ENCODE results near the gene SLC2A9.

SLC2A9 gene

GRCh38 chr4:10028910-10029309 is 7.6 kb upstream of the SLC2A9 start:
- TF ChIP-seq CEBPB (IDR thresholded peaks at IDR 0.05) (no peak), NFIC (IDR thresholded peaks at IDR 0.05) (no peak), CREB1 (IDR thresholded peaks at IDR 0.05; ENCODE audit: low read depth) (no peak), TCF12 (IDR thresholded peaks at IDR 0.05; ENCODE audit: low read depth) (no peak), TEAD4 (IDR thresholded peaks at IDR 0.05) (no peak), YY1 (IDR thresholded peaks at IDR 0.05; ENCODE audit: low read depth) (no peak), FOXM1 (IDR thresholded peaks at IDR 0.05; ENCODE audit: borderline replicate concordance, low read depth) (no peak), USF1 (IDR thresholded peaks at IDR 0.05) (no peak), REST (IDR thresholded peaks at IDR 0.05; ENCODE audit: low read depth) (no peak), ZBTB7A (IDR thresholded peaks at IDR 0.05; ENCODE audit: low read depth) (no peak), MAX (IDR thresholded peaks at IDR 0.05) (no peak), TAF1 (IDR thresholded peaks at IDR 0.05; ENCODE audit: low read depth) (no peak), EGR1 (IDR thresholded peaks at IDR 0.05) (no peak), EP300 (IDR thresholded peaks at IDR 0.05; ENCODE audit: borderline replicate concordance) (no peak), RAD21 (IDR thresholded peaks at IDR 0.05; ENCODE audit: low read depth) (no peak)

- TF ChIP-seq CEBPB (IDR thresholded peaks at IDR 0.05) (no peak), USF1 (IDR thresholded peaks at IDR 0.05) (no peak), EGR1 (IDR thresholded peaks at IDR 0.05) (no peak), FOXM1 (IDR thresholded peaks at IDR 0.05; ENCODE audit: borderline replicate concordance, low read depth) (no peak), MAX (IDR thresholded peaks at IDR 0.05) (no peak), TAF1 (IDR thresholded peaks at IDR 0.05; ENCODE audit: low read depth) (no peak), RAD21 (IDR thresholded peaks at IDR 0.05; ENCODE audit: low read depth) (no peak), NFIC (IDR thresholded peaks at IDR 0.05) (no peak), REST (IDR thresholded peaks at IDR 0.05; ENCODE audit: low read depth) (no peak), ZBTB7A (IDR thresholded peaks at IDR 0.05; ENCODE audit: low read depth) (no peak), EP300 (IDR thresholded peaks at IDR 0.05; ENCODE audit: borderline replicate concordance) (no peak), TCF12 (IDR thresholded peaks at IDR 0.05; ENCODE audit: low read depth) (no peak), TEAD4 (IDR thresholded peaks at IDR 0.05) (no peak), YY1 (IDR thresholded peaks at IDR 0.05; ENCODE audit: low read depth) (no peak), CREB1 (IDR thresholded peaks at IDR 0.05; ENCODE audit: low read depth) (no peak)
Observed at GRCh38 chr4:10026485-10026884, 5.2 kb upstream of the SLC2A9 start.

- TF ChIP-seq CREB1 (IDR thresholded peaks at IDR 0.05; ENCODE audit: low read depth) (no peak), USF1 (IDR thresholded peaks at IDR 0.05) (no peak), MAX (IDR thresholded peaks at IDR 0.05) (no peak), EGR1 (IDR thresholded peaks at IDR 0.05) (no peak), FOXM1 (IDR thresholded peaks at IDR 0.05; ENCODE audit: borderline replicate concordance, low read depth) (no peak), EP300 (IDR thresholded peaks at IDR 0.05; ENCODE audit: borderline replicate concordance) (no peak), REST (IDR thresholded peaks at IDR 0.05; ENCODE audit: low read depth) (no peak), NFIC (IDR thresholded peaks at IDR 0.05) (no peak), TCF12 (IDR thresholded peaks at IDR 0.05; ENCODE audit: low read depth) (no peak), RAD21 (IDR thresholded peaks at IDR 0.05; ENCODE audit: low read depth) (no peak), TAF1 (IDR thresholded peaks at IDR 0.05; ENCODE audit: low read depth) (no peak), TEAD4 (IDR thresholded peaks at IDR 0.05) (no peak), ZBTB7A (IDR thresholded peaks at IDR 0.05; ENCODE audit: low read depth) (no peak), CEBPB (IDR thresholded peaks at IDR 0.05) (no peak), YY1 (IDR thresholded peaks at IDR 0.05; ENCODE audit: low read depth) (no peak)
Observed at GRCh38 chr4:10025230-10025806, 4.0 kb upstream of the SLC2A9 start.
